Endometrial microvascular endothelial cells (primary cell): ENCODE data around the gene CRTAP. TPM values are rescaled to one million over a fixed set of nuclear protein-coding genes. Genes with fewer than 3 reads are reported as not detected.
"Not testable (repeated sequence)": the region's sequence is repeated elsewhere in the genome, so short reads cannot be mapped to it uniquely, and the experiment has no call there.

Source experiments
- in situ Hi-C: cut with HindIII; loops from 2 replicates; pipeline ENCODE4 v1.10.0; 2017; ENCODE audit warnings: low sequenced_read_pairs, low pct_unique_long_range_greater_than_20kb; ENCODE audit errors: inconsistent ontology term
- total RNA-seq: library from RNA; depleted of rRNA; stranded (reverse); fragments of >200 nt; gene quantifications from one replicate; pipeline ENCODE4 v1.2.3, GENCODE V29; 2015; ENCODE audit errors: inconsistent ontology term

The CRTAP gene
- total RNA-seq, 1 donor from 2014 or later: 174 TPM

DNA sequence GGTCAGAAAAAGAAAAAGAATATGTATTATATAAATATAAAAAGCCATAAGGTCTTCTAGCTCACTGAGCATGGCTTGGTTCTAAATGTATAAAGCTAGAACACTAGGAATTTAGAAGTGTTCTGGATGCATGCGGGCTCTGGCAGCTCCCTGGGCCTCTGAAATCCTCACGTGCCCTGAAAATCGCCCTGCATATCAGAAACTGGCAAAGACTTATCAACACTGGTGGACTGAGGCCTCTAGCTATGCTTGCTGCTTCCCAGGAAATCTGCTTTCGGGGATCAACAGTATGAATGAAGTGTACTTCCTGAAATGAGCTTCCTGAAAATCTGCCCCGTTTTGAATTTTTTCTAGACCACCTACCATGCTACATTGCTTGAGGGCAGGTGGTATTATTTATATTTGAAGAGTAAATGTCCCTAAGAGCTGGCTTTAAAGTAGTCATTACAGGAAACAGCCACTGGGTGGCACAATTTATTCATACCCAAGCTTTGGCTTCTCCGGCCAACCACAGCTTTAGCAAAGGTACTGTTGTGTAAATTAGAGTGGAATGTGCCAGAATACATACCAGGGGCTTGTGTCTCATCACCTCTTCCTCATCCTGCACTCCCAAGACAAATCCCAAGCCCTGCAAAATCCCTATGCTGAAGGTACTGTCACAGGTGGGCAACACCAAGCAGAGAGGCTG lies 17.7 kb downstream of the CRTAP start:
- in situ Hi-C loops: no loop called here

DNA sequence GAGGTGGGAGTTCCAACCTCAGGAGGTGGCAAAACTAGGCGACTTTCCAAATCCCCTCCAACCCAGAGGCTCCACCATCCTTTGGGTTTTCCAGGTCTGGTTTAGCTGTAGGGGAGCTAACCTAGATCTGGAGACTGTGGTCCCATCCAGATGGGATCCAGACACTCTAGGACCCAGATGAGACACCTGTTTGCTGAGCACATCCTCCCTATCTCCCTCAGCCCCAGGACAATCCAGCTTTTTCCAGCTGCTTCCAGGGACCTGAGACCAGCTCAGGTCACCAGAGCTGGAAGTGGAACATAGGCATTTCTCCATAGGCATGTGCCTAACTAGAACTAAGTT lies 18.2 kb downstream of the CRTAP start:
- in situ Hi-C loops: no loop called here

DNA sequence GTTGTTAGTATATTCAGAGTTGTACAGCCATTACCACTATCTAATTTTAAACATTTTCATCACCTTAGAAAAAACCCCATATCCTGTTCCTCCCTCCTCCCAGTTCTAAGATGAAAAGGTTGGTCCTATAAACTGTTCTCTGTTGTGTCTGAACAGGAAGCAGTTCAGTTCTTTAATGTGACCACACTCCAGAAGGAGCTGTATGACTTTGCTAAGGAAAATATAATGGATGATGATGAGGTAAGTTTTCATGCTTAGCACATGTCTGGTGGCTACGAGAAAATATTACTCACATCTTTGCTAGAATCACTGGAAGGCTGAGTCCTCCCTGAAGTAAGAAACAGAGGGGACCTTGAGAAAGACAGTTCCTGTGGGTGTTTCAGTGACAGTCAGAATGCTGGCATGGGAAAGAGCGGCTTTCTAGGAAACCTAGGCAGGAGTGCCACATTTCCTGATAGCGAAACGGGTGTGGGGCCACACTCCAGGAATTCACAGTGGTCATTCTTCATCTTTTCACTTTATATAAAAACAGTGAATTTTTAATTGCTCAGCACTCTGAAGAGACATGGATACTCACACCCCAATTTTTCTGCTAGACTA lies 20.3 kb downstream of the CRTAP start:
- in situ Hi-C loops: no loop called here

DNA sequence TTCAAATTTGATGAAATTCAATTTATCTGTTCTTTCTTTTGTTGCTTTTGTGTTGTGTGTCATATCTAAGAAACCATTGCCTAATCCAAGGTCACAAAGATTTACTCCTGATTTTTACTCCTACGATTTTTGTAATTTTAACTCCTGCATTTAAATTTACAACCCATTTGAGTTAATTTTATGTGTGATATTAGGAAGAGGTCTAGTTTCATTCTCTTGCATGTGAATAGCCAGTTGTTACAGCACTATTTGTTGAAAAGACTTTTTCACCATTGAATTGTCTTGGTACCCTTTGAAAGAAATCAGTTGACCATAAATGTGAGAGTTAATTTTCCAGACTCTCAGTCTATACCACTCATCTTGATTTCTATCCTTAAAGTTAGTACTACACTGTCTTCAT lies 23.9 kb downstream of the CRTAP start:
- in situ Hi-C loops: no loop called here

DNA sequence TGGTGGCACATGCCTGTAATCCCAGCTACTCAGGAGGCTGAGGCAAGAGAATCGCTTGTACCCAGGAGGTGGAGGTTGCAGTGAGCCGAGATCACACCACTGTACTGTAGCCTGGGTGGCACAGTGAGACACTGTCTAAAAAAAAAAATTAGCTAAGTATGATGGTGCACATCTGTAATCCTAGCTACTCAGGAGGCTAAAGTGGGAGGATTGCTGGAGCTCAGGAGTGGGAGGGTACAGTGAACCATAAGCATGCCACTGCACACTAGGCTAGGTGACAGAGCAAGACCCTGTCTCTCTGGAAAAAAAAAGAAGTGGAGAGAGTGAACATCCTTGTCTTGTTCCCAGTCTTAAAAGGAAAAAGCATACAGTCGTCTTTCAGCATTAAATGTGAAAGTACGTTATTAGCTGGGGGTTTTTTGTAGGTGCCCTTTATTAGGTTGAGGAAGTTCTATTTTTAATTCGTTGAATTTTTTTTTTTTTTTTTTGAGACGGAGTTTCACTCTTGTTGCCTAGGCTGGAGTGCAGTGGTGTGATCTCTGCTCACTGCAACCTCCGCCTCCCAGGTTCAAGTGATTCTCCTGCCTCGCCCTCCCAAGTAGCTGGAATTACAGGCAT lies 25.3 kb downstream of the CRTAP start:
- in situ Hi-C loops: not testable (repeated sequence)

DNA sequence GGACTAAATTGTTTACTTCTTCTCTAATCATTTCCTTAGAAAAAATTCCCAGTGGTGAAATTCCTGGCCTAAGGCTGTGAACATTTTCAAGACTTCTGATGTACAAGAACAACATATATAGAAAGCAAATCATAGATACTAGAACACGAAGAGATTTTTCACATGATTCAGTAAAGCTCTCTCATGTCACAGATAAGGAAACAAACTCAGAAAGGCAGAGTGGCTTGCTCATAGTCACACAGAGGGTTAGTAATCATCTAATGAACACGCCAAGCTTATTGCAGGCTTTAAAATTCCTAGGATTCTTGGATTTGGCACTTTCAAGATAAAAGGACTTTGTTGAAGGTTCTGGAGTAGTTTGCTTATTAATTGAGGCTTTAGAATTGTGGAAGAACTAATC lies 26.2 kb downstream of the CRTAP start:
- in situ Hi-C loops: no loop called here

DNA sequence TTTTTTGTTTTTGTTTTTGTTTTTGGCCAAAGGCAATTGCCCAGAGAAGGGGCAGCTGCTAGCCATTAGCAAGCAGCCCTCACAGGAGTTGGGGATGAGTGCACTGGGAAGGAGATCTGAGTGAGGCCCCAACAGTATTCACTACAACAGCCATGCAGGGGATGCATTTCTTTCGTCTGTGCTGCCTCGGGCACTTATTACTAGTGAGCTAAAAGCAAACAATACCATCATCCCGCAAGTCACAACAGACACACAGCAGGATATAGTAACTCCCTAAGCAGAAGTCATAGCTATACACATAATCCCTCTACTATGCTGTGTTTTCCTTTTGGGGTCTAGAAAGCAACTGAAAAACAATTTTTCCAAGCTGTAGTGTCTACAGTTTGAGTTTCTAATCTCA lies 27.2 kb downstream of the CRTAP start:
- in situ Hi-C loops: no loop called here

DNA sequence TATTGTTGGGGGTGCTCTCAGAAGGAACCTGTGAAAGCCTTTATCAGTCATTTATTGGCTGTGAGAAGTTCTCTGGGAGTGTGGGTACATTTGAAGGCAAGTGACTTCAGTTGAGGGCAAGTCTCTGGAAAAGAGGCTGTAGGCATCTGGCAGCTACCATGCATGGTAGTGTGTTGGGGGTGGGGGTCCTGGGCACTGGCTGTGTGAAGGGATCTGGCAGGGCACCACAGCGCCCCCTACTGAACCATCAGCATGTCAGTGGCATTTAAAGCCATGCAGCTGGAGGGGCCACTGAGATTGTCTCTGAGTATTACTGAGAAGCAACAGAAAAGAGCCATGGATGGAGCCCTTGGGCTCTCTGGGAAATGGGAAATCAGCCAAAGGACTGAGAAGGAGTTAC lies 30.6 kb downstream of the CRTAP start:
- in situ Hi-C loops: no loop called here

DNA sequence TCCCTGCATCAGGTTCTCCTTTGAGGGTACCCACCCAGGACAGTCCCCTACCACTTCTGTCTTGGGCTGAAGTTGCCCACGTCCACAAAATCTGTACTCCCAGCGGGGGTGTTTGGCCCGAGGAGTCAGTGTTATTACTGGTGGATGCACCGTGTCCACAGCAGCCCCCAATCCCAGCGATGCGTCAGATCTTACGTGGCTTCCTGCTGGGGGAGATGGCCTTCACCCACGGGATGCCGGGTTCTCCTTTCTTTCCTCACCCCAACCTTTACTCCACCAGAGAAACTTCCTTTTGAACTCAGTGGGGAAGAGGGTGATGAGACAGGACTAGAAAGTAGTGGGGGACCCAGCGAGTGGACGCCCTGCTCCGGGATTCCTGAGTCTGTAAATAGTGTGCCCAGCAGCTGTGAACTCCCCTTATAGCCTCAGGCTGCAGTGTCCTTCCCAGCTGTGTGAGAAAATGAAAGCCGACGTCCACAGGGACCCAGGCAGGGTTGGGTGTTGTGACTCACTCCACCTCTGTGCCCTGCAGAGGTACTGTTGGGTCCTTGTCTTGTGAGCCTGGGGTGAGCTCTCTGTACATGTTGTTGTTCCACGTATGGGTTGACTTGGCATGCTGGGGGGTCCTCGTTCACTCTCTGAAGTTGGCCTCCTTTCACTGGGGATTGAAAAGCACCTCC lies 31.5 kb downstream of the CRTAP start:
- in situ Hi-C loops: no loop called here

DNA sequence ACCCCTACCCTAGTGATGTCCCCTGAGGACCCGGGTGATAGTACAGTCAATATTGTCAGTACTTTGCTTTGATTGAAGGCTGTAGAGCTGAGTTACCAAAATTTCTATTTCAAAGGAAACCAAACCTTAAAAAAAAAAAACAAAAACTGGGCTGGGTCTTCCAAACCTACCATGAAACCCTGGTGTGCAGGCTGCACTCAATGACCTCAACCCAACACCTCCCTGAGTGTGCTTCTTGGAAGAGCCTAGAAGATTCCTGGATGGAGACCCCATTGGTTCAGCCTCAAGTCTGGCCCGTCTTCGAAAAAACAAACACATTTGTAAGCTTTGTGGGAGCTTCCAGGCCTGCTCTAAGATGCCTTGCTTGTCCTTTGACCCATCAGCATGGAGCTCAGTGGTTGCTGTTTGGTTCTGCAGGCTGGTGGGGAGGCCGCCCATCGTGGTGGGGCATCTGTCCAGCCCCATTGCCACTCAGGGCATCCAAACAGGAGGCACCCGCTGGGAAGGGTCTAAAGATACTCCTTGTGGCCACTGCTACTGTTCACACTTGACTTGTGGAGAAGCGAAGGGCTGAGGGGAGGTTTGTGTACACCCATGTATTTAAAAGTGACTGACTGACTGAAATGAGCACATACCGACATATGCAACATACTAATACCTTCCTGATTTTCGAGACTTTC lies 32.2 kb downstream of the CRTAP start:
- in situ Hi-C loops: no loop called here

DNA sequence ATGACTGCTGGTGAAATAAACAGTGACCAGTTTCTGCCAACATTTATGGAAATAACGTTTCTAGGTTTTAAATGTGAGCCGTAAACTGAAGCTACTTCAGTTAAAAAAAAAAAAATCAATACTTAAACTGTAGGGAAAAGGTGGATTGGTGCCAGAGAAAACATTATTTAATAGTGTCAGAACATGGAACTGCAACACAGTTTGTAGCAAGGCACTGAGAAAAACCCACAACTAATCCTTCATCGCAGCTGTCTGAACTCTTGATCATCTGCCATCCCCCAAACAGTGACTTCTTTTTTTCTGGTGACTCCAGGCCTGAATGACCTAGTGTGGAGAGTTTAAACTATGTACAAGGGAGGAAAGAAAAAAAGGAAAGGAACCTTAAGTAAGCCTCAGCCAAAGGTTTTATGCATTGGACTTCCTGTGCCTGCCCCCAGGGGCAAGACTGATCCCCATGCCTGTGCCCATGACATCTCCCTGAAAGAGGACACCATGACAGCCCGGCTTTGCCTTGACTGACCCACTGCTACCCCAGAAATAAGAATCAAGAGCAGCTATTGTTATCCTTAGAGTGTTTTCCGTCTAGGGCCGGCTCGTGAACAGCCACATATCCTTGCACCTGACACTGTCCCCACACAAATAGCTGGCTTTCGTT lies 33.1 kb downstream of the CRTAP start:
- in situ Hi-C loops: no loop called here

DNA sequence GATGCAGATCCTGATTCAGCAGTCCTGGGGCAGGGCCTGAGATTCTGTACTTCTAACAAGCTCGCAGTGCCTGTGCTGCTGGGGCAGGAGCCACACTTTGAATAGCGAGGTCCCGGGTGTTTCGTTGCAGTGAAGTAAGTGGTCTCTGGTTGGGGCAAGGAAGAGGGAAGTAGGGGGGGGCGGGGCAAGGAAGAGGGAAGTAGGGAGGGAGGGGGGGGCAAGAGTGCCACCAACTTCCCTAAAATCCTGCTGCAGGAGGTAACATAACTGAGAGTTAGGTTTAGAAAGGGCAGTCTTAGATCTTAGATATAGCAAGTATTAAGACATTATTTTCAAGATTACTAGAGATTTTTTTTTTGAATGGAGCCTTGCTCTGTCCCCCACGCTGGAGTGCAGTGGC lies 35.5 kb downstream of the CRTAP start:
- in situ Hi-C loops: no loop called here

DNA sequence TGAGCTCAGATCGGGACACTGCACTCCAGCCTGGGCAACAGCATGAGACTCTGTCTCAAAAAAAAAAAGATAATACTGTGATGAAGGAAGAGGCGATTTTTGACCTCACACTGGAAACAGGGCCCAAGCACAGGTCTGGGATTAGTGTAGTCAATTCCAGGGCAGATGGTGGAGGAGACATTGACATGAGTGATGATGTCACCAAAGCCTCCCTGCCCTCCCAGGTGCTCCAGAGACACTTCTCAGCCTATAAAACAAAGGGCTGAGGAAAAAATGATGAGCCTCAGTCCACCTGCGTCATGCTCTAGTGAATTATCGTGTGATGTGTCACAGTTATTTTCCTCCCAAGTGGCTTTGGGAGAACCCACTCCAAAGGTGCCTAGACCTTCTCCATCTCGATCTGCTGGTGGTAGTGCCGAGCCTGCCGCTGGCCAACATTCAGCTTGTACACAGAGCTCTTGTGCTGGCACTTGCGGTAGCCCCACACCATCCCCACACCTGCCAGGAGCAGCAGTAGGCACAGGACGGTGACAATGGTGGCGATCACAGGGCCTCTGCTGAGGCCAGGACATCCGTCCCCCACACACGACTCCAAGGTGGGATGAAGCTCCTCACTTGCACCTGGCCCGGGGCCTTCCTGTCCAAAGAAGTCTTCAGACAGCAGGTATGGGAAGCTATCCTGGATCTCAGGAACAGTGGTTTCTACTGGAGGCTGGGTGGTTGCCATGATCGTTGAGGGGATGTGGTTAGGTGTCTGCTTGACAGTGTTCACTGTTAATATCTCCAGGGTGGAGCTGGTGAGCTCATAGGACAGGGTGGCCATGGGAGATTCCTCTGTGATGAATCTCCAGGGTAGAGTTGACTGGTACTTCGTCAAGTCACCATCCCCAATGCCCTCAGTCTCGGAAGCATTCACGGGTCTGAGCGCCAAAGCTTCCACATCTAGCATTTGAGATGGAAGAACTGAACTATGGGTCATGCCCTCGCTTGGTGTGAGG lies 38.8 kb downstream of the CRTAP start:
- in situ Hi-C loops: no loop called here

DNA sequence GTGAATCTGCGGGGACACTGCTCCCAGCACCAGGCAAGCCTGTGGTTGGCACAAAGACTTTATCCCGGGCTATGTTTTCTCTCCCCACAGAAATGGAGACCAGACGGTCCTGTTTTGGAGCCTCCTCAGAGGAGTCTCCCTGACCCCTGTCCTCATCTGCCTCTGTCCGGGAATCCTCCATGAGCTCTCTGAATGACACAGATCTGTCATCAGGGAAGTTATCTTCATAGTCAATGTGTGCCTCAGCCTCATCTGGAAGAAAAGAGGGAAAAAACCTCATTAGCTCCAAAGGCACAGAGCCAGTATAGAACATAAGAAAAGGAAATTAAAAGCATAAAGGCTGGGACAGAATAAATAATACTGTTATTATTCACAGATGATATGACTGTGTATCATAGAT lies 40.0 kb downstream of the CRTAP start:
- in situ Hi-C loops: no loop called here

DNA sequence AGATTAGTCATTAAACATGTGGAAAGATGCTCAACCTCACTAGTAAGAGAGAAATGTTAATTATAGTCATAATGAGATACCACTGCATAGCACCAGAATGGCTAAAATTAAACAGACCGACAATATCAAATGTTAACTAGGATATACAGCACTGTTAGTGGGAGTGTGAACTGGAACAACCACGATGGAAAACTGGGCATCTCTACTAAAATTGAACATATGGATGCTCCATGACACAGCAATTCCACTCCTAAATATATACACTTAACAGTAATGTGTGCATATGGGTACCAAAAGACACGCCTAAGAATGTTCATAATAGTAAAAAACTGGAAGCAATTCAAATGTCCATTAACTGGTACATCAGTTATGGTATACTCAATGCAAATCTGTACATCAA lies 41.5 kb downstream of the CRTAP start:
- in situ Hi-C loops: no loop called here

DNA sequence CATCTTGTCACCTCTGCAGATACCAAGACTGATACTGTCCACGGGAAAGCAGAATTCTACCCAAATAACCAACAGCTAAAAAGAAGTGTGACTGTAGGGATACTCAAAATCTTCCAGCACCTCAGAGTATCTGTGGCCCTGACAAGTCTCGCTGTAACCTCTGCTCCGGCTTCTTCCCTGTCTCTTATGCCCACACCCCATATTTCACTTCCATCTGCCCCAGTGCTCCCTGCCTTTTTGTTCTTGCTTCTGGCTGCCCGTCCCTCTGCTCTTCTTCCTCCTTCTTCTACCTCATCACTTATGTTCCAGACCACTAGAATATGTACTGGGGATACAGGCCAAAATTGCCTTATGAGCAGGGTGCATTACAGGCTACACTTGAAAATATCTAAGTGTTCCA lies 45.4 kb downstream of the CRTAP start:
- in situ Hi-C loops: no loop called here

DNA sequence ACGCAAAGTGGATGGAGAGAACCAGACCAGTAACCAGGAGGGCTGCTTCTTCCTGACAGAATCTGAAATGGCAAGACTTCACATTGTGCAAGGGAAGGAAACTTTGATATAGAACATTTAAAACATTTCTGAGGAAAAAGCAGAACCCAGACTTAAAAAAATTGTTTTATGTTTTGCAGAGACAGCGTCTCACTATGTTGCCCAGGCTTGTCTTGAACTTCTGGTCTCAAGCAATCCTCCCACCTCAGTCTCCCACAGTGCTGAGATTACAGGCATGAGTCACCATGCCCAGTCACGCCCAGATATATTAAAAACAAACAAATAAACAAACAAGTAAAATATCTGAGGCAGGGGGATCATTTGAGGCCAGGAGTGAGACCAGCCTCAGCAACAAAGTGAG lies 46.2 kb downstream of the CRTAP start:
- in situ Hi-C loops: no loop called here

DNA sequence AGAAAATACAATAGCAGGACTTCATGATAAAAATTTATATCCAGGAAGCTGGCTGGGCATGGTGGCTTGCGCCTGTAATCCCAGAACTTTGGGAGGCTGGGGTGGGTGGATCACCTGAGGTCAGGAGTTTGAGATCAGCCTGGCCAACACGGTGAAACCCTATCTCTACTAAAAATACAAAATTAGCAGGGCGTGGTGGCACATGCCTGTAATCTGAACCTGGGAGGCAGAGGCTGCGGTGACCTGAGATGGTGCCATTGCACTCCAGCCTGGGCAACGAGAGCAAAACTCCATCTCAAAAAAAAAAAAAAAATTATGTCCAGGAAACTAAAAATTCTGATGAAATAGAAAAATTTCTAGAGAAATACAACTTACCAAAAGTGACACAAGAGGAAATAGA lies 48.8 kb downstream of the CRTAP start:
- in situ Hi-C loops: not testable (repeated sequence)
